Nephron (organoid): ENCODE results near the gene PIP4K2A.

ENCODE experiments used
- H3K27ac Mint-ChIP-seq, 3 experiments: 2 replicates each; pipeline ENCODE4 v1.8.0; 2020; ENCODE audit warnings: mixed read lengths in 3 of 3, mild to moderate bottlenecking in 2 of 3, moderate library complexity in 1 of 3
- H3K27me3 Mint-ChIP-seq: 2 replicates; pipeline ENCODE4 v1.8.0; 2021; ENCODE audit warnings: low read depth, mild to moderate bottlenecking, moderate library complexity, mixed read lengths
- H3K36me3 Mint-ChIP-seq: 2 replicates; pipeline ENCODE4 v1.8.0; 2020; ENCODE audit warnings: low read depth, mixed read lengths
- H3K4me1 Mint-ChIP-seq: 2 replicates; pipeline ENCODE4 v1.8.0; 2020; ENCODE audit warnings: mixed read lengths
- H3K4me3 Mint-ChIP-seq, 3 experiments: 2 replicates each; pipeline ENCODE4 v1.8.0; 2020; ENCODE audit warnings: mild to moderate bottlenecking in 3 of 3, mixed read lengths in 3 of 3, moderate library complexity in 2 of 3
- H3K9me3 Mint-ChIP-seq: 2 replicates; pipeline ENCODE4 v1.8.0; 2020; ENCODE audit warnings: mixed read lengths
- TF ChIP-seq, protein P1 (sequence below), 3 experiments: fragments of 200-600 bp; sonication (generic); IDR thresholded peaks; one replicate each; pipeline ENCODE4 v1.5.0; 2021; ENCODE audit warnings: antibody characterized with exemption in 3 of 3; ENCODE audit not compliant: unreplicated experiment in 3 of 3

Gene PIP4K2A

DNA sequence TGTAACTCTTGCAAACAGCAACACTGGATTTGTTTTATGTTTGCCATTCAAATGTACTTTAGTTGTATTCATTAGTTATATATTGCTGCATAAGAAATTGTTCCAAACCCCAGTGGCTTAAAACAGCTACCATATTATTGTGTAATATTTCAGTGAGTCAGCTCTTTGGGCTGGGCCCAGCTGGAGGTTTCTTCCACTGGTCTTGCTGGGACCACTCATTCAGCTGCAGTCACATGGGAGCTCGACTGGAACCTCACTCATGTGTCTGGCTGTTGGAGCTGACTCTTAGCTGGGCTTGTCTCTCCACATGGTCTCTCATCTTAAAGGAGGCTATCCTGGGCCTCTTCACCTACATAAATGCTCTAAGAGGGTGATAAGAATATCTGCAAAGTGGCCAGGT, 23.2 kb upstream of the PIP4K2A start:
- H3K4me1 Mint-ChIP-seq: no peaks in the 10 kb centered on the region
- H3K36me3 Mint-ChIP-seq: no peaks in the 10 kb centered on the region

DNA sequence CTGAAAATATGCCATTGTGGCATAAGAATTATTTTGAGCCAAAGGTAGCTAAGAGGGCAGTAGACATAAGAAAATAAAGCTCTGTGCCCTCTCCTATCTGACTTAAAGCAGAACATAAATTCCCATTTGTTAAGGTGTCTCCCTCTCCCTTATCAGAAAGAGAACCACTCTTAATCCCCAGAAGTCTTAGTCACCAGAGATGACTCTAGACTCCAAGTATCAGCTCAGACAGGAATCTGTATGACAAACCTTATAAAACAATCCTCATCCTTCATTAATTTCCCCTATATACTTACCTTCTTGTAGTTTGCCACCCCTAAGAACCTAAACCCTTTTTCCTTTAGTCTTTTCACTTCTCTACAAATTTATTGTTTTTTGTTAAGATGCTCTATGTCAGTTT, 21.8 kb upstream of the PIP4K2A start:
- Mint-ChIP-seq H3K36me3 (no peaks in the 10 kb centered on the region), H3K27ac (no peak overlapping the region), H3K4me3 (no peak overlapping the region), H3K4me1 (no peaks in the 10 kb centered on the region), H3K27me3 (no peaks in the 10 kb centered on the region), H3K9me3 (peaks cover 6% of the 10 kb centered on the region)
- TF ChIP-seq, protein P1, sequence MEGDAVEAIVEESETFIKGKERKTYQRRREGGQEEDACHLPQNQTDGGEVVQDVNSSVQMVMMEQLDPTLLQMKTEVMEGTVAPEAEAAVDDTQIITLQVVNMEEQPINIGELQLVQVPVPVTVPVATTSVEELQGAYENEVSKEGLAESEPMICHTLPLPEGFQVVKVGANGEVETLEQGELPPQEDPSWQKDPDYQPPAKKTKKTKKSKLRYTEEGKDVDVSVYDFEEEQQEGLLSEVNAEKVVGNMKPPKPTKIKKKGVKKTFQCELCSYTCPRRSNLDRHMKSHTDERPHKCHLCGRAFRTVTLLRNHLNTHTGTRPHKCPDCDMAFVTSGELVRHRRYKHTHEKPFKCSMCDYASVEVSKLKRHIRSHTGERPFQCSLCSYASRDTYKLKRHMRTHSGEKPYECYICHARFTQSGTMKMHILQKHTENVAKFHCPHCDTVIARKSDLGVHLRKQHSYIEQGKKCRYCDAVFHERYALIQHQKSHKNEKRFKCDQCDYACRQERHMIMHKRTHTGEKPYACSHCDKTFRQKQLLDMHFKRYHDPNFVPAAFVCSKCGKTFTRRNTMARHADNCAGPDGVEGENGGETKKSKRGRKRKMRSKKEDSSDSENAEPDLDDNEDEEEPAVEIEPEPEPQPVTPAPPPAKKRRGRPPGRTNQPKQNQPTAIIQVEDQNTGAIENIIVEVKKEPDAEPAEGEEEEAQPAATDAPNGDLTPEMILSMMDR (IDR thresholded peaks at IDR 0.05; ENCODE audit: unreplicated experiment in 3 of 3): no peak

More for the DNA sequence above, 23.2 kb upstream of the PIP4K2A start:
- peaks cover 6% of the 10 kb centered on the region for H3K9me3 Mint-ChIP-seq
- no peak overlapping the region for H3K4me3 Mint-ChIP-seq
- TF ChIP-seq, protein P1 (IDR thresholded peaks at IDR 0.05; ENCODE audit: unreplicated experiment in 3 of 3): no peak
- no peaks in the 10 kb centered on the region for H3K27me3 Mint-ChIP-seq
- no peak overlapping the region for H3K27ac Mint-ChIP-seq

DNA sequence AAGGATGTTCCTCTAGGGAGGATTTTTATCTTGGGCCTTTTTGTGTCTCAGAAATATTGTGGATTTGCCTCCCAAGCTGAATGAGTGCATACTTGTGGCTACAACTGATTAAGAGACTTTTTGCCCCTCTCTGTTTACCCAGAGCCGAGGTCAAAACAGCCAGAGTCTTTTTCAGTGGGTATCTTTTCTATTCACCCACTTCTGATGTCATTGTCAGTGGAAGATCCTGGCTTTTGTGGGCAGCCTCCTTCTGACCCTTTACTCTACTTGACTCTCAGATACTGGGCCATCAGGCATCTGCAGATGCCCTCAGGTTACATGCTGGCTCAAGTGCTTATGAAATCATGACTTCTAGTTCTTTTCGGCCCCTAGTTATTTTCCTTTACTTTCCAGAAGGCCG, 19.6 kb upstream of the PIP4K2A start:
- H3K27ac Mint-ChIP-seq: no peak overlapping the region
- no peaks in the 10 kb centered on the region for H3K4me1 Mint-ChIP-seq
- H3K27me3 Mint-ChIP-seq: no peaks in the 10 kb centered on the region
- H3K9me3 Mint-ChIP-seq: peaks cover 3% of the 10 kb centered on the region
- no peaks in the 10 kb centered on the region for H3K36me3 Mint-ChIP-seq
- TF ChIP-seq, protein P1 (IDR thresholded peaks at IDR 0.05; ENCODE audit: unreplicated experiment in 3 of 3): no peak
- H3K4me3 Mint-ChIP-seq: no peak overlapping the region

DNA sequence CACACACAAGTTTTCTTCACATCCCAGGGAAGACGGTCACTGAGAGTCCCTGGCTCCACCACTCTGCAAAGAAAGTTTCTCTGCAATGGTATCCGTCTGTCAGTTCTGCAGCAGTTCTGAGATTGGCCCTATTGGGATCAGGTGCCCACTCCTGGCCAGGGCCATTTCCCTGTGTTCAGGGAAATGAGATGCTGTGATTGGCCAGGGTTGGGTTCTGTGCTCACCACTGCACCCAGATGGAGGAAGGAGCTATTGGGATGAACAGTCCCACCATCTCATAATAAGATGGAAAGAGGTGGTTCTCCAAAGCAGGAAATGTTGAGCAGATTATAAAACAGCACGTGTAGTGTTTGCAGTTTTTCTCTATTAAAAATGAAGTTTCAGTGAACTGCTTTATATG, 13.3 kb upstream of the PIP4K2A start:
- no peaks in the 10 kb centered on the region for H3K36me3 Mint-ChIP-seq
- peaks cover 10% of the 10 kb centered on the region for H3K27me3 Mint-ChIP-seq
- TF ChIP-seq, protein P1 (IDR thresholded peaks at IDR 0.05; ENCODE audit: unreplicated experiment in 3 of 3): no peak
- H3K4me3 Mint-ChIP-seq: no peak overlapping the region
- no peak overlapping the region for H3K27ac Mint-ChIP-seq
- no peaks in the 10 kb centered on the region for H3K4me1 Mint-ChIP-seq
- no peaks in the 10 kb centered on the region for H3K9me3 Mint-ChIP-seq

DNA sequence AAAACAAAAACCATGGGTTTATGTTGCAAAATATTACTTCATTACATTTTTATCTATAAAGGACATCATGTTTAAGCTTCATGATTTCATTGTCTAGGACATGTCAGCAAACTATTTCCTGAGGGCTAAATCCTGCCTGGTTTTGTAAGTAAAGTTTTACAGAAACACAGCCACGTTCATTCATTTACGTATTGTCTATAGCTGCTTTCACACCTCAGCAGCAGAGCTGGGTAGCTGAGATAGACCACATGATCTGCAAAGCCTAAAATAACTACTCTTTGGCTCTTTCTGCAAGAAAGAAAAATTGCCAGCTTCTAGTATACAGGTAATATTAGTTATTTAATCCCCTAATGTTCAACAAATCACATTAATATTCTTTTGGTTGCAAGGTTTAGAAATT, 12.7 kb upstream of the PIP4K2A start:
- no peak overlapping the region for H3K4me3 Mint-ChIP-seq
- H3K4me1 Mint-ChIP-seq: no peaks in the 10 kb centered on the region
- H3K27ac Mint-ChIP-seq: no peak overlapping the region
- H3K9me3 Mint-ChIP-seq: no peaks in the 10 kb centered on the region
- H3K27me3 Mint-ChIP-seq: peaks cover 10% of the 10 kb centered on the region
- TF ChIP-seq, protein P1 (IDR thresholded peaks at IDR 0.05; ENCODE audit: unreplicated experiment in 3 of 3): no peak
- H3K36me3 Mint-ChIP-seq: no peaks in the 10 kb centered on the region

DNA sequence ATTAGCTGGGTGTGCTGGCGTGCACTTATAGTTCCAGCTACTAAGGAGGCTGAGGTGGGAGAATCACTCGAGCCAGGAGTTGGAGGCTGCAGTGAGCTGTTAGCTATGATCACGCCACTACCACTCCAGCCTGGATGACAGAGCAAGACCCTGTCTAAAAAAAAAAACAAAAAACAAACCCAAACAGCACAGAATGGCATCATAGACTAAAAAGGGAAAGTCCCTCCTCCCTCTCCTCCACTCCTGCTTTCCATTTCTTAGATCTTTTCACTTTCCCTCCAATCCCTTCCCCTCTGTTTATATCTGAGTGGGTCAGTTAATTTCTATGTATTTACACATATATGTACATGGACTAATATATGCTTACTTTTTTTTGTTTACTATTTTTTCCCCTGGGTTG, 10.4 kb upstream of the PIP4K2A start:
- H3K4me3 Mint-ChIP-seq: no peak overlapping the region
- TF ChIP-seq, protein P1 (IDR thresholded peaks at IDR 0.05; ENCODE audit: unreplicated experiment in 3 of 3): no peak
- H3K9me3 Mint-ChIP-seq: no peaks in the 10 kb centered on the region
- H3K27me3 Mint-ChIP-seq: peaks cover 10% of the 10 kb centered on the region
- no peak overlapping the region for H3K27ac Mint-ChIP-seq
- H3K36me3 Mint-ChIP-seq: no peaks in the 10 kb centered on the region
- no peaks in the 10 kb centered on the region for H3K4me1 Mint-ChIP-seq
